Glomerular visceral epithelial cell (primary cell): ENCODE measurements around the gene VWA8.

Experiments
- DNase-seq: peaks from one replicate; pipeline ENCODE4 v3.0.0-alpha.2; 2016; ENCODE audit errors: extremely low spot score

Gene VWA8

GRCh38 chr13:41615528-41615855 lies 345.4 kb downstream of the VWA8 start:
- DNase-seq, result no peak

GRCh38 chr13:41614671-41615527 lies 346.0 kb downstream of the VWA8 start:
- DNase-seq, result no peak

- peak; percentile 47 for DNase-seq
Observed at GRCh38 chr13:41613984-41614661, 346.8 kb downstream of the VWA8 start.

GRCh38 chr13:41613471-41613870 lies 347.4 kb downstream of the VWA8 start:
- DNase-seq, result no peak

- DNase-seq, result no peak
Observed at GRCh38 chr13:41611385-41611784, 349.5 kb downstream of the VWA8 start.

- DNase-seq, result no peak
Observed at GRCh38 chr13:41610404-41610803, 350.5 kb downstream of the VWA8 start.

GRCh38 chr13:41609828-41610227 lies 351.1 kb downstream of the VWA8 start:
- DNase-seq, result no peak

- no peak for DNase-seq
Observed at GRCh38 chr13:41608839-41609177, 352.1 kb downstream of the VWA8 start.

GRCh38 chr13:41608111-41608838 lies 352.6 kb downstream of the VWA8 start:
- DNase-seq, result no peak

GRCh38 chr13:41606646-41607045 lies 354.3 kb downstream of the VWA8 start:
- no peak for DNase-seq

- no peak for DNase-seq
Observed at GRCh38 chr13:41605319-41606285, 355.3 kb downstream of the VWA8 start.

GRCh38 chr13:41603917-41604316 lies 357.0 kb downstream of the VWA8 start:
- peak; percentile 74 for DNase-seq

GRCh38 chr13:41601718-41602445 lies 359.0 kb downstream of the VWA8 start:
- no peak for DNase-seq

GRCh38 chr13:41599619-41600018 lies 361.3 kb downstream of the VWA8 start:
- DNase-seq, result no peak

GRCh38 chr13:41597348-41598041 lies 363.4 kb downstream of the VWA8 start:
- DNase-seq, result no peak

- no peak for DNase-seq
Observed at GRCh38 chr13:41596190-41596589, 364.7 kb downstream of the VWA8 start.

- no peak for DNase-seq
Observed at GRCh38 chr13:41595298-41595697, 365.6 kb downstream of the VWA8 start.

GRCh38 chr13:41590643-41591042 lies 370.3 kb downstream of the VWA8 start:
- DNase-seq, result no peak

GRCh38 chr13:41590122-41590521 lies 370.8 kb downstream of the VWA8 start:
- DNase-seq, result no peak

GRCh38 chr13:41589434-41589833 lies 371.5 kb downstream of the VWA8 start:
- DNase-seq, result no peak
